ENCODE measurements around the gene CLEC4C.

DNA sequence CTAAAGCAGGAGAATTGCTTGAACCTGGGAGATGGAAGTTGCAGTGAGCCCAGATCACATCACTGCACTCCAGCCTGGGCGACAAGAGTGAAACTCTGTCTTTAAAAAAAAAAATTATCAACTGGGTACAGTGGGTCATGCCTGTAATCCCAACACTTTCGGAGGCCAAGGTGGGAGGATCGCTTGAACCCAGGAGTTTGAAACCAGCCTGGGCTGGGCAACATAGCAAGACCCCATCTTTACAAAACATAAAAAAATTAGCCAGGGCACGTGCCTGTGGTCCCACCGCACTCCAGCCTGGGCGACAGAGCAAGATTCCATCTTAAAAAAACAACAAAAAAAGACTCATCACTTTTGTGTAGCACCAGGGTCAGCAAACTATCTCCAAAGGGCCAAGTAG, 34.9 kb upstream of the CLEC4C start:
- TF ChIP-seq MAZ (IDR thresholded peaks at IDR 0.05; ENCODE audit: borderline replicate concordance, low read depth, low read length) (no peak), BHLHE40 (IDR thresholded peaks at IDR 0.05; ENCODE audit: low read depth, low read length) (no peak), POLR2A (IDR thresholded peaks at IDR 0.05; ENCODE audit: low read depth, low read length) (no peak), SMC3 (IDR thresholded peaks at IDR 0.05; ENCODE audit: low read depth, low read length) (no peak), CEBPB (IDR thresholded peaks at IDR 0.05; ENCODE audit: low read depth, low read length) (no peak)
- TF ChIP-seq, protein P1, sequence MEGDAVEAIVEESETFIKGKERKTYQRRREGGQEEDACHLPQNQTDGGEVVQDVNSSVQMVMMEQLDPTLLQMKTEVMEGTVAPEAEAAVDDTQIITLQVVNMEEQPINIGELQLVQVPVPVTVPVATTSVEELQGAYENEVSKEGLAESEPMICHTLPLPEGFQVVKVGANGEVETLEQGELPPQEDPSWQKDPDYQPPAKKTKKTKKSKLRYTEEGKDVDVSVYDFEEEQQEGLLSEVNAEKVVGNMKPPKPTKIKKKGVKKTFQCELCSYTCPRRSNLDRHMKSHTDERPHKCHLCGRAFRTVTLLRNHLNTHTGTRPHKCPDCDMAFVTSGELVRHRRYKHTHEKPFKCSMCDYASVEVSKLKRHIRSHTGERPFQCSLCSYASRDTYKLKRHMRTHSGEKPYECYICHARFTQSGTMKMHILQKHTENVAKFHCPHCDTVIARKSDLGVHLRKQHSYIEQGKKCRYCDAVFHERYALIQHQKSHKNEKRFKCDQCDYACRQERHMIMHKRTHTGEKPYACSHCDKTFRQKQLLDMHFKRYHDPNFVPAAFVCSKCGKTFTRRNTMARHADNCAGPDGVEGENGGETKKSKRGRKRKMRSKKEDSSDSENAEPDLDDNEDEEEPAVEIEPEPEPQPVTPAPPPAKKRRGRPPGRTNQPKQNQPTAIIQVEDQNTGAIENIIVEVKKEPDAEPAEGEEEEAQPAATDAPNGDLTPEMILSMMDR (conservative IDR thresholded peaks at IDR 0.05; ENCODE audit: low read depth, low read length), result no peak

Data from IMR-90 (cell line).